ENCODE data around the gene SHISA9. TPM values are rescaled to one million over a fixed set of nuclear protein-coding genes. Genes with fewer than 3 reads are reported as not detected.

SHISA9 gene
- total and polyA plus RNA-seq, 2 of the 4 experiments (the other 2 are of a cell fraction) = under 0.01 TPM; not detected in 1

- Histone ChIP-seq H2BK5ac (ENCODE audit: low read depth, low read length, poor library complexity, severe bottlenecking) (no peak overlapping the region), H2BK15ac (ENCODE audit: low read depth, low read length) (no peak overlapping the region), H2AK5ac (ENCODE audit: low read depth, low read length) (no peak overlapping the region), H3K4me1 (ENCODE audit: control insufficient read depth, insufficient read depth, low read length) (no peaks in the 10 kb centered on the region), H4K20me1 (ENCODE audit: insufficient read depth, low read length) (no peaks in the 10 kb centered on the region), H2BK20ac (ENCODE audit: low read depth, low read length) (no peak overlapping the region), H2BK120ac (ENCODE audit: low read depth, low read length) (no peak overlapping the region), H3K14ac (replicated peaks; ENCODE audit: low read depth, low read length) (no peak overlapping the region), H3K23ac (ENCODE audit: low read depth, low read length) (no peak overlapping the region), H4K91ac (ENCODE audit: insufficient read depth, low read depth, low read length) (no peak overlapping the region), H3K56ac (ENCODE audit: extremely low read depth, insufficient read depth, low read length) (no peak overlapping the region), H3K9me3 (ENCODE audit: control insufficient read depth, insufficient read depth, low read length) (peaks cover 4% of the 10 kb centered on the region; the same call in 1 of the 2 replicates), H3K4me2 (ENCODE audit: low read depth, low read length) (no peak overlapping the region), H3K9ac (ENCODE audit: low read depth, low read length) (no peak overlapping the region), H4K8ac (ENCODE audit: low read depth in 2 of 2, low read length in 2 of 2) (no peak overlapping the region), H3K27me3 (ENCODE audit: control insufficient read depth, insufficient read depth, low read length) (no peaks in the 10 kb centered on the region), H3K27ac (ENCODE audit: insufficient read depth, low read length) (no peak overlapping the region), H2AFZ (replicated peaks; ENCODE audit: low read length, poor library complexity) (no peak overlapping the region), H3K18ac (ENCODE audit: low read depth, low read length) (no peak overlapping the region), H3K4ac (ENCODE audit: low read depth, low read length) (no peak overlapping the region), H3K9me1 (ENCODE audit: insufficient read depth, low read length) (no peaks in the 10 kb centered on the region), H3K79me1 (ENCODE audit: low read depth in 1 of 2, low read length in 2 of 2) (no peaks in the 10 kb centered on the region), H3K36me3 (ENCODE audit: control insufficient read depth, insufficient read depth, low read length) (no peaks in the 10 kb centered on the region), H4K5ac (ENCODE audit: low read depth, low read length) (no peak overlapping the region), H3K4me3 (ENCODE audit: insufficient read depth, low read depth, low read length) (no peak overlapping the region), H2AK9ac (replicated peaks; ENCODE audit: low read depth, low read length, poor library complexity) (no peak overlapping the region)
- intact Hi-C loops (cut with micrococcal nuclease) = no loop called here
- TF ChIP-seq CHD1 (IDR thresholded peaks at IDR 0.05; ENCODE audit: low read depth, low read length) = no peak
- no peak for TF ChIP-seq MXI1 (IDR thresholded peaks at IDR 0.05; ENCODE audit: borderline replicate concordance, low read depth, low read length)
- no peak for TF ChIP-seq RCOR1 (IDR thresholded peaks at IDR 0.05; ENCODE audit: insufficient replicate concordance, low read length)
- TF ChIP-seq ELK1 (IDR thresholded peaks at IDR 0.05; ENCODE audit: borderline replicate concordance, low read depth, low read length) = no peak
- TF ChIP-seq USF2 (IDR thresholded peaks at IDR 0.05; ENCODE audit: low read depth, low read length) = no peak
- no peak for TF ChIP-seq RAD21 (IDR thresholded peaks at IDR 0.05; ENCODE audit: low read length)
- TF ChIP-seq MAFK (IDR thresholded peaks at IDR 0.05; ENCODE audit: low read depth, low read length) = no peak
- TF ChIP-seq RFX5 (IDR thresholded peaks at IDR 0.05; ENCODE audit: low read depth, low read length) = no peak
- TF ChIP-seq CEBPB (IDR thresholded peaks at IDR 0.05; ENCODE audit: low read depth, low read length) = no peak
- TF ChIP-seq NFE2L2 (IDR thresholded peaks at IDR 0.05; ENCODE audit: low read depth, low read length) = no peak
- TF ChIP-seq POLR2A (IDR thresholded peaks at IDR 0.05; ENCODE audit: low read depth, low read length) = no peak
- no peak for TF ChIP-seq CTCF (conservative IDR thresholded peaks at IDR 0.05; ENCODE audit: low read depth, low read length)
- ChIA-PET CTCF (no interaction called here), POLR2A (ENCODE audit: unreplicated experiment) (no interaction called here)
- no TSS peak for BruUV-seq (replicated peaks)
- no peak for DNase-seq
- dilution Hi-C loops (cut with HindIII; ENCODE audit: low sequenced_read_pairs, unreplicated experiment) = no loop called here
- no CpG with 5 or more reads among the region's 5 CpGs for WGBS, 2 experiments (ENCODE audit: extremely low coverage in 2 of 2, insufficient read length in 1 of 2)
- in situ Hi-C loops (cut with MboI; ENCODE audit: low sequenced_read_pairs) = no loop called here
- no peak for ATAC-seq (ENCODE audit: low read depth)
These were observed 15.7 kb upstream of the SHISA9 start for GRCh38 chr16:12885742-12886141.
